DMS79 (cell line): ENCODE measurements around the gene ZC3H6.
"Not testable (repeated sequence)": the region's sequence is repeated elsewhere in the genome, so short reads cannot be mapped to it uniquely, and the experiment has no call there.

Source experiments
- DNase-seq: peaks from one replicate; lab custom pipeline; 2025; lab: John Stamatoyannopoulos, UW

ZC3H6 gene

GRCh38 chr2:112277596-112278220, 2.3 kb downstream of the ZC3H6 start:
- no peak for DNase-seq

DNA sequence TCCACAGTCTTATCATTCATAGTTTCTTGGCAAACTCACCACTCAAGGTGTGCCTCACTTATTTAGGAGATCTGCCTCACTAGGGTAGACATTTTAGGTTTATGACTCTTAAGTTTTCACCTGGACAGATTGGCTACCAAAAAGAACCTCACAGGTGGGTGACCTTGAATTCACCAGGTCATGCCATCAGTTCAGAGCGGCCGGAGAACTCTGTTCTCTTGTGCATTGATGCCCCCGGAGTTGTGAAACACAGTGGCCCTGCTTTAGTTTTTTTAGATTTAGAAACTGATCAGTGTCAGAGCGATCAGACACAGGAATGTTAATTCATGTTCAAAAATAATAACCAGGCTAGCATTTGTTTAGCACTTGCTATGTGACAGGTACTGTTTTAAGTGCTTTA, 6.7 kb downstream of the ZC3H6 start:
- not testable (repeated sequence) for DNase-seq

DNA sequence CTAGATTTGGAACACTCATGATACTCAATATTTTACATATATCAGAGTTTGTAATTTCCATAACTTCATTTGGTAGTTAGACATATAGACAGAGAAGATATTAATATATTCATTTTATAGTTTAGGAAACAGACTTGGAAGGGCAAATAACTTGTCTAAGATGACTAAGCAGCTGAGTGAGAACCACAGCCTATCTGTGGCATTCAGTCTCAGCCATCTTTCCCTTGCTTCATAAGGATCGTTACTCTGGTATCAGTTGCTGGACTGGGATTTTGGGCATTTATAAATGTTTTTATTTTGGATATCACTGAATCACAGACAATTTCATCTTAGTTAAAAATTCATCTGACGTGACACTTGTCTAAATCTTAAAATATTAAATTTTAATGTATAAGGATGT, 8.1 kb downstream of the ZC3H6 start:
- not testable (repeated sequence) for DNase-seq

DNA sequence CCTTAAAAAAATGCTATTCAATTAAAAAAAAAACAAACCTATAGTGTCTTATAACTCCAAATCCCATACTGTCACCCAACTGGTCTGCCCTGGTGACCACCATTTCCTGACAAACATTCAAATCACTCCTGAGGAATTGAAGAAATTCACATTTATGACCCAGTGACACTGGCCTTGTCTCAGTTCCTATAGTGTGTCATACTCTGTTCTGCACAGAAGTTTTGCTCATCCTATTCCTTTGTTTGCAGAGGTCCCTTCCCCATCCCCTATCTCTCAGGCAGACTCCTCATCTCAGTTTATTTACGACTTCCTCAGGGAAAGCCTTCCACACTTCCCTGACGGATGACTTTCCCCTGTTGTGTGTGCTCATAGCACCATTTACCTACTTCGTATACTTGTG, 14.7 kb downstream of the ZC3H6 start:
- DNase-seq, result no peak

GRCh38 chr2:112290648-112291047, 15.3 kb downstream of the ZC3H6 start:
- DNase-seq, result no peak

GRCh38 chr2:112293636-112294401, 18.4 kb downstream of the ZC3H6 start:
- DNase-seq, result no peak

- DNase-seq, result no peak
Measured at GRCh38 chr2:112295407-112296078, 20.1 kb downstream of the ZC3H6 start.

DNA sequence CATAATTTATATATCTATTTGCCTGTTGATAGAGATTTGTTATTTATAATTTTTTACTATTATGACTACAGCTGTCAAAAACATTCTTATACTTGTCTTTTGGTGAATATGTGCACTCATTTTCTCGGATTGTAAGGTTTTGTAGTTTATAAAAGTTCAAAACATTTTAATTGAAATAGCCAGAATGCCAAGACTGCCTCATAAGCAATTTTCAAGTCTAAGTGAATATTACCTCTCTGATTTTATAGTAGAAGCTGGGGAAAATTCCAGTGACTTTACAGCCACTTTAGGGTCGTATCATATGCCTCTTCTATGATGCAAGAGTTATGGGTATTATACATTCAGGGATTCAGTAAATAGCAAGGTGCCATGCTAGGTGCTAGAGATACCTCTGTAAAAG, 21.0 kb downstream of the ZC3H6 start:
- DNase-seq, result no peak

GRCh38 chr2:112301171-112301584, 25.8 kb downstream of the ZC3H6 start:
- no peak for DNase-seq

GRCh38 chr2:112301973-112302372, 26.6 kb downstream of the ZC3H6 start:
- DNase-seq, result no peak

- no peak for DNase-seq
Measured at GRCh38 chr2:112304298-112304941, 29.0 kb downstream of the ZC3H6 start.

GRCh38 chr2:112305132-112305531, 29.7 kb downstream of the ZC3H6 start:
- DNase-seq, result no peak

DNA sequence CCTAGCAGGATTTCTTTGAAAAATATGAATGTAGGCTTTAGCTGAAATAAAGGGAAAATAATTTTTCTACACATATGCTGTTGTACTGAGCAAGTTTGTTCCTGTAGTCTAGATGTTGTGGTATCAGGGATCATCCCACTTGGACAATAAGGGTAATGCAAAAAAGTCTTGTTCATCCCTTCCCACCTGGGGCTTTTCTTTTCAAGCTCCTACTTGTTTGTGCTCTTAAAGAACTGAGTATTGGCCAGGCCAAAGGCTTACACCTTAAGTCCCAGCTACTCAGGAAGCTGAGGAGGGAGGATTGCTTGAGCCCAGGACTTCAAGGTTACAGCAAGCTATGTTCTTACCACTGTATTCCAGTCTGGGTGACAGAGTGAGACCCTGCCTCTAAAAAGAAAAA, 35.5 kb downstream of the ZC3H6 start:
- DNase-seq, result no peak

GRCh38 chr2:112311932-112312331, 36.5 kb downstream of the ZC3H6 start:
- DNase-seq, result no peak

- no peak for DNase-seq
Measured at GRCh38 chr2:112312821-112313220, 37.4 kb downstream of the ZC3H6 start.

GRCh38 chr2:112314856-112315255, 39.5 kb downstream of the ZC3H6 start:
- DNase-seq, result no peak

DNA sequence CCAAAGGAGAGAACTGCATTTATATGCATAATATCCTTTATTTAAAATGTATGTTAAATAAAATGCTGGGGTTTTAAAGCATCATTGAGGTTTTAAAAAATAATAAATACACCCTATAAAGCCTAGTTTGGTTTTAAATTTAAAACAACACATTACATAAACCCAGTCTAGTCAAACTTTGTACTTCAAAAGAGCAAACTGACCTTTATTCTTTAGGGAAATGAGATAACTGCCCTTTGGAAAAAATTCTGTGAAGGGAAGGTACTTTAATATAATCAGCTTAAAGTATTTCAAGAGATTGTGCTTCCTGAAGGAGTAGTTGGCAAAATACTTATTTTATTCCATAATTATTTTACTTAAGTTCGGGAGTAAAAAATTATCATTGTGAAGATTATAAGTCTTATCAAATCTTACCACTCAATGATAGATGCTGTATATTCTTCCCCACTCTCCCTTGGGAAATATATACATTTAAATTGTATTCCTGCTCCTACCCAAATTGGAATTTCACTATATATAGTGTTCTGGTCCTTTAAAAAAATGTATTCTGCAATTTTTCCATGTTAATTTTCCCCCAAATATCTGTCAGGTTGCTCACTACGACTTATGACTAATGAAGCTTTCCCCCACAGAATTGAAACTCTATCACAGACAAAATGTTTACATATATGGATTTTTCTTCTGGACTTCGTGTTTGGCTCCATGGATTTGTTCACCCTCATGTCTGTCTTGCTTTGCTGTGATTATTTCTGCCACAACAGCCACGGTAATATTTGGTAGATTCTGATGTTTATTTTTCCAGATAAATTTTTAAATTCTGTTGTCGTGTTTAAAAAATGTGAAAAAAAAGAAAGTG, 42.1 kb downstream of the ZC3H6 start:
- DNase-seq, result no peak

- no peak for DNase-seq
Measured at GRCh38 chr2:112318515-112318914, 43.1 kb downstream of the ZC3H6 start.

- DNase-seq, result no peak
Measured at GRCh38 chr2:112321375-112322320, 46.3 kb downstream of the ZC3H6 start.

DNA sequence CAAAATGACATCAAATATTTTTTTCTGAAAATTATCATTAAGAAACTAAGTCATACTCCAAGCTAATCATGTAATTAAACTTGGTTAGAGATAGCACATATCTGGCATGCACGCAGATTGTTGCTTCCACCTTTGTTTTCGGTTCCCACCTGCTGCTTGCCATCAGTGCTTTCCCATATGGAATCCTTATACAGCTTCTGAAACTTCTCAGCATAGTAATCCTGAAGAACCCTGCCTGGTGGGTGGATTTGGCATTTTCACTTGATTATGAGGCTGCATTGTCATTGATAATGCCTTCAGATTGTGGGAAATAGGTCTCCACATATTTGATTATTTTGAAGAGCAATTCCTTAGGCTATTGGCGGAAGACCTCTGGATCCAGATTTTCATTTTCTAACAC, 47.5 kb downstream of the ZC3H6 start:
- DNase-seq, result no peak
